Head of caudate nucleus (tissue), 42 donors: ENCODE data around the gene HTR3C.
"Not testable (repeated sequence)": the region's sequence is repeated elsewhere in the genome, so short reads cannot be mapped to it uniquely, and the experiment has no call there.

Experiments
- DNase-seq, 42 donors: peaks; one replicate each; pipeline versions ENCODE4 v3.0.0 to v3.0.0-alpha.2; 2020 to 2021; ENCODE audit warnings: mixed read lengths in 7 of 42
- intact Hi-C: fragments of 100-400 bp; cut with DNase I; formaldehyde crosslinking; loops from one replicate; pipeline ENCODE4 v1.15.0; 2022

Gene HTR3C

GRCh38 chr3:184028275-184028890 is 24.5 kb upstream of the HTR3C start:
- intact Hi-C loops, result not testable (repeated sequence)

GRCh38 chr3:184029443-184029842 is 23.4 kb upstream of the HTR3C start:
- intact Hi-C loops, result no loop called here
- no peak for DNase-seq

More at GRCh38 chr3:184028275-184028890, 24.5 kb upstream of the HTR3C start:
- DNase-seq, result not testable (repeated sequence)

- intact Hi-C loops, result no loop called here
- DNase-seq, result no peak
Observed at GRCh38 chr3:184030536-184030935, 22.3 kb upstream of the HTR3C start.

- intact Hi-C loops, result no loop called here
- DNase-seq, result no peak
Observed at GRCh38 chr3:184031187-184031792, 21.6 kb upstream of the HTR3C start, which contains the start of gene HTR3D. TSS of gene HTR3D (plus strand) at chr3:184031742. CDS start at chr3:184031742, 0 bp downstream.

- DNase-seq, result no peak
- intact Hi-C loops, result no loop called here
Observed at GRCh38 chr3:184037816-184038215, 15.0 kb upstream of the HTR3C start.

GRCh38 chr3:184038307-184038706 is 14.5 kb upstream of the HTR3C start:
- DNase-seq, intact Hi-C loops: not testable (repeated sequence)

GRCh38 chr3:184039414-184039813 is 13.4 kb upstream of the HTR3C start:
- intact Hi-C loops, result no loop called here
- peak in 5 of 42 donors; percentile 8 to 61 (median 19) for DNase-seq

GRCh38 chr3:184040010-184040409 is 12.8 kb upstream of the HTR3C start:
- DNase-seq, result no peak

GRCh38 chr3:184042617-184043016 is 10.2 kb upstream of the HTR3C start:
- intact Hi-C loops, result no loop called here
- no peak for DNase-seq

More at GRCh38 chr3:184040010-184040409, 12.8 kb upstream of the HTR3C start:
- intact Hi-C loops, result no loop called here

- intact Hi-C loops, result no loop called here
Observed at GRCh38 chr3:184045995-184046394, 6.9 kb upstream of the HTR3C start.

GRCh38 chr3:184050217-184050847 is 2.5 kb upstream of the HTR3C start:
- intact Hi-C loops, result no loop called here
- no peak for DNase-seq

More at GRCh38 chr3:184045995-184046394, 6.9 kb upstream of the HTR3C start:
- no peak for DNase-seq

- no peak for DNase-seq
- intact Hi-C loops, result no loop called here
Observed at GRCh38 chr3:184058029-184058428, 5.2 kb downstream of the HTR3C start.

GRCh38 chr3:184059424-184059823 is 6.6 kb downstream of the HTR3C start:
- intact Hi-C loops, result no loop called here
- DNase-seq, result no peak

- no peak for DNase-seq
- intact Hi-C loops, result no loop called here
Observed at GRCh38 chr3:184062637-184063036, 9.8 kb downstream of the HTR3C start.

- intact Hi-C loops, result no loop called here
- DNase-seq, result no peak
Observed at GRCh38 chr3:184066211-184066610, 13.4 kb downstream of the HTR3C start.

- intact Hi-C loops, result no loop called here
- no peak for DNase-seq
Observed at GRCh38 chr3:184067573-184068055, 14.8 kb downstream of the HTR3C start.

- intact Hi-C loops, result no loop called here
- no peak for DNase-seq
Observed at GRCh38 chr3:184068344-184068743, 15.5 kb downstream of the HTR3C start.

- intact Hi-C loops, DNase-seq: not testable (repeated sequence)
Observed at GRCh38 chr3:184071142-184071541, 18.3 kb downstream of the HTR3C start.

- no peak for DNase-seq
- intact Hi-C loops, result no loop called here
Observed at GRCh38 chr3:184073621-184074020, 20.8 kb downstream of the HTR3C start.

- DNase-seq, result no peak
- intact Hi-C loops, result no loop called here
Observed at GRCh38 chr3:184075901-184076300, 23.1 kb downstream of the HTR3C start.
